Panc1 (cell line): ENCODE measurements around the gene PROCR. TPM values are rescaled to one million over a fixed set of nuclear protein-coding genes. Genes with fewer than 3 reads are reported as not detected.

ENCODE experiments used
- ATAC-seq: fragments of 200-7000 bp; cut with Tn5 transposase; 2 replicates; pipeline ENCODE4 v1.9.1; 2020; ENCODE audit warnings: mild to moderate bottlenecking, moderate library complexity
- BruUV-seq: library from RNA; stranded (reverse); fragments of 400-500 nt; replicated peaks from 2 replicates; lab custom pipeline; 2021; lab: Mats Ljungman, UMichigan
- CTCF ChIA-PET: fragments of 300-600 bp; sonication (Branson Sonifier 250); formaldehyde crosslinking; loops from one replicate; lab custom pipeline; 2022; ENCODE audit warnings: antibody characterized with exemption; lab: Charles Lee
- POLR2A ChIA-PET: fragments of 300-600 bp; sonication (Branson Sonifier 250); formaldehyde crosslinking; loops from one replicate; lab custom pipeline; 2022; ENCODE audit warnings: antibody characterized with exemption; lab: Charles Lee
- DNase-seq: peaks from one replicate; pipeline ENCODE4 v3.0.0-alpha.2; 2010; ENCODE audit warnings: low read depth, low spot score
- H3K27ac ChIP-seq: 2 replicates; pipeline ENCODE4 v1.5.1; 2011; ENCODE audit warnings: mild to moderate bottlenecking, low read length, inconsistent platforms
- H3K27me3 ChIP-seq: fragments of 200-500 bp; sonication (Bioruptor generic); 2 replicates; pipeline ENCODE4 v1.6.0; 2014; ENCODE audit warnings: low read length, inconsistent platforms; ENCODE audit not compliant: control insufficient read depth, insufficient read depth
- H3K36me3 ChIP-seq: fragments of 200-500 bp; sonication (Bioruptor generic); 2 replicates; pipeline ENCODE4 v1.5.1; 2014; ENCODE audit warnings: inconsistent platforms, mild to moderate bottlenecking, low read length, moderate library complexity; ENCODE audit not compliant: control insufficient read depth, insufficient read depth
- H3K4me1 ChIP-seq: 2 replicates; pipeline ENCODE4 v1.5.1; 2011; ENCODE audit warnings: inconsistent platforms, mild to moderate bottlenecking, low read length, moderate library complexity; ENCODE audit not compliant: control insufficient read depth, insufficient read depth
- H3K4me3 ChIP-seq, 2 experiments: 2 replicates each; pipeline ENCODE4 v1.5.1; 2011 to 2012; ENCODE audit warnings: low read depth in 2 of 2, low read length in 2 of 2, mild to moderate bottlenecking in 2 of 2, inconsistent platforms in 1 of 2, moderate library complexity in 1 of 2
- H3K9me3 ChIP-seq: fragments of 200-500 bp; sonication (Bioruptor generic); 2 replicates; pipeline ENCODE4 v1.5.1; 2014; ENCODE audit warnings: low read depth, mild to moderate bottlenecking, inconsistent platforms, low read length, moderate library complexity; ENCODE audit not compliant: control insufficient read depth, insufficient read depth
- POLR2AphosphoS5 ChIP-seq: IDR thresholded peaks from 2 replicates; pipeline ENCODE4 v1.6.1; 2012; ENCODE audit warnings: mild to moderate bottlenecking, low read depth, low read length, moderate library complexity
- SIN3A ChIP-seq: IDR thresholded peaks from 2 replicates; pipeline ENCODE4 v1.6.1; 2012; ENCODE audit warnings: low read depth, mild to moderate bottlenecking, low read length, moderate library complexity, borderline replicate concordance; ENCODE audit not compliant: insufficient read depth
- TCF7L2 ChIP-seq: IDR thresholded peaks from 2 replicates; pipeline ENCODE4 v1.6.1; 2011; ENCODE audit warnings: mild to moderate bottlenecking, low read depth, low read length, inconsistent platforms
- in situ Hi-C: cut with HindIII; loops from 2 replicates; pipeline ENCODE4 v1.10.0; 2016; ENCODE audit warnings: low sequenced_read_pairs, low pct_unique_long_range_greater_than_20kb
- intact Hi-C: fragments of 100-400 bp; cut with micrococcal nuclease; formaldehyde crosslinking; loops from one replicate; pipeline ENCODE4 v1.10.0; 2022; ENCODE audit not compliant: unreplicated experiment
- total RNA-seq: library from RNA; stranded (reverse); gene quantifications from one replicate; pipeline ENCODE4 v1.2.1, GENCODE V29; 2021; ENCODE audit not compliant: unreplicated experiment
- TF ChIP-seq, protein P1 (sequence below): fragments of 450-650 bp; IDR thresholded peaks from 2 replicates; pipeline ENCODE4 v1.5.1; 2017; ENCODE audit warnings: mild to moderate bottlenecking
- TF ChIP-seq, protein P2 (sequence below), 2 experiments: IDR thresholded peaks; 2 replicates each; pipeline ENCODE4 v1.6.1; 2011 to 2012; ENCODE audit warnings: low read depth in 2 of 2, control low read depth in 1 of 2, low read length in 1 of 2, mild to moderate bottlenecking in 1 of 2, moderate library complexity in 1 of 2; ENCODE audit not compliant: insufficient read depth in 1 of 2

PROCR gene
- total RNA-seq, 1 experiment from 2014 or later = 38.0 TPM

DNA sequence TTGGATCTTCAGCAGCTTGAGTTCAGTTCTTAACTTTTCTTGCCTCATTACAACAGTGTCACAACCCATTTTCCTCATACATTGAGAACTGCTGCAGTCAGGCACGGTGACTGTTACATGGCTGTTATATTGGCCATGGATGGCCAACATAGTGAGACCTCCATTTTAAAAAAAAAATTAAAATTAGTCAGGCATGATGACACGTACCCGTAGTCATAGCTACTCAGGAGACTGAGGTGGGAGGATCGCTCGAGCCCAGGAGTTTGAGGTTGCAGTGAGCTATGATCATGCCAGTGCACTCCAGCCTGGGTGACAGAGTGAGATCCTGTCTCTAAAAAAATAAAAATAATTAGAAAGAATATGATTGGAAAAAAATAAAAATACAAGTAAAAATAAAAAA is 44.7 kb downstream of the PROCR start:
- no peaks in the 10 kb centered on the region for H3K27me3 ChIP-seq
- H3K4me3 ChIP-seq = no peak overlapping the region
- DNase-seq (no peak), ATAC-seq (no peak)
- intact Hi-C loops (loop anchor here (10.0 kb wide), 1 partner anchor 48 kb away; no protein-coding TSS in a partner anchor), in situ Hi-C loops (no loop called here)
- H3K27ac ChIP-seq = no peak overlapping the region
- no peaks in the 10 kb centered on the region for H3K4me1 ChIP-seq
- no peaks in the 10 kb centered on the region for H3K36me3 ChIP-seq
- TF ChIP-seq POLR2AphosphoS5 (no peak), SIN3A (no peak), TCF7L2 (no peak)
- TF ChIP-seq, protein P1, sequence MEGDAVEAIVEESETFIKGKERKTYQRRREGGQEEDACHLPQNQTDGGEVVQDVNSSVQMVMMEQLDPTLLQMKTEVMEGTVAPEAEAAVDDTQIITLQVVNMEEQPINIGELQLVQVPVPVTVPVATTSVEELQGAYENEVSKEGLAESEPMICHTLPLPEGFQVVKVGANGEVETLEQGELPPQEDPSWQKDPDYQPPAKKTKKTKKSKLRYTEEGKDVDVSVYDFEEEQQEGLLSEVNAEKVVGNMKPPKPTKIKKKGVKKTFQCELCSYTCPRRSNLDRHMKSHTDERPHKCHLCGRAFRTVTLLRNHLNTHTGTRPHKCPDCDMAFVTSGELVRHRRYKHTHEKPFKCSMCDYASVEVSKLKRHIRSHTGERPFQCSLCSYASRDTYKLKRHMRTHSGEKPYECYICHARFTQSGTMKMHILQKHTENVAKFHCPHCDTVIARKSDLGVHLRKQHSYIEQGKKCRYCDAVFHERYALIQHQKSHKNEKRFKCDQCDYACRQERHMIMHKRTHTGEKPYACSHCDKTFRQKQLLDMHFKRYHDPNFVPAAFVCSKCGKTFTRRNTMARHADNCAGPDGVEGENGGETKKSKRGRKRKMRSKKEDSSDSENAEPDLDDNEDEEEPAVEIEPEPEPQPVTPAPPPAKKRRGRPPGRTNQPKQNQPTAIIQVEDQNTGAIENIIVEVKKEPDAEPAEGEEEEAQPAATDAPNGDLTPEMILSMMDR = no peak
- TF ChIP-seq, protein P2, sequence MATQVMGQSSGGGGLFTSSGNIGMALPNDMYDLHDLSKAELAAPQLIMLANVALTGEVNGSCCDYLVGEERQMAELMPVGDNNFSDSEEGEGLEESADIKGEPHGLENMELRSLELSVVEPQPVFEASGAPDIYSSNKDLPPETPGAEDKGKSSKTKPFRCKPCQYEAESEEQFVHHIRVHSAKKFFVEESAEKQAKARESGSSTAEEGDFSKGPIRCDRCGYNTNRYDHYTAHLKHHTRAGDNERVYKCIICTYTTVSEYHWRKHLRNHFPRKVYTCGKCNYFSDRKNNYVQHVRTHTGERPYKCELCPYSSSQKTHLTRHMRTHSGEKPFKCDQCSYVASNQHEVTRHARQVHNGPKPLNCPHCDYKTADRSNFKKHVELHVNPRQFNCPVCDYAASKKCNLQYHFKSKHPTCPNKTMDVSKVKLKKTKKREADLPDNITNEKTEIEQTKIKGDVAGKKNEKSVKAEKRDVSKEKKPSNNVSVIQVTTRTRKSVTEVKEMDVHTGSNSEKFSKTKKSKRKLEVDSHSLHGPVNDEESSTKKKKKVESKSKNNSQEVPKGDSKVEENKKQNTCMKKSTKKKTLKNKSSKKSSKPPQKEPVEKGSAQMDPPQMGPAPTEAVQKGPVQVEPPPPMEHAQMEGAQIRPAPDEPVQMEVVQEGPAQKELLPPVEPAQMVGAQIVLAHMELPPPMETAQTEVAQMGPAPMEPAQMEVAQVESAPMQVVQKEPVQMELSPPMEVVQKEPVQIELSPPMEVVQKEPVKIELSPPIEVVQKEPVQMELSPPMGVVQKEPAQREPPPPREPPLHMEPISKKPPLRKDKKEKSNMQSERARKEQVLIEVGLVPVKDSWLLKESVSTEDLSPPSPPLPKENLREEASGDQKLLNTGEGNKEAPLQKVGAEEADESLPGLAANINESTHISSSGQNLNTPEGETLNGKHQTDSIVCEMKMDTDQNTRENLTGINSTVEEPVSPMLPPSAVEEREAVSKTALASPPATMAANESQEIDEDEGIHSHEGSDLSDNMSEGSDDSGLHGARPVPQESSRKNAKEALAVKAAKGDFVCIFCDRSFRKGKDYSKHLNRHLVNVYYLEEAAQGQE (IDR thresholded peaks at IDR 0.05; ENCODE audit: insufficient read depth in 1 of 2, low read depth in 2 of 2, low read length in 1 of 2) = no peak
- H3K9me3 ChIP-seq = no peaks in the 10 kb centered on the region
- BruUV-seq = no TSS peak
- ChIA-PET POLR2A (no interaction called here), CTCF (no interaction called here)

DNA sequence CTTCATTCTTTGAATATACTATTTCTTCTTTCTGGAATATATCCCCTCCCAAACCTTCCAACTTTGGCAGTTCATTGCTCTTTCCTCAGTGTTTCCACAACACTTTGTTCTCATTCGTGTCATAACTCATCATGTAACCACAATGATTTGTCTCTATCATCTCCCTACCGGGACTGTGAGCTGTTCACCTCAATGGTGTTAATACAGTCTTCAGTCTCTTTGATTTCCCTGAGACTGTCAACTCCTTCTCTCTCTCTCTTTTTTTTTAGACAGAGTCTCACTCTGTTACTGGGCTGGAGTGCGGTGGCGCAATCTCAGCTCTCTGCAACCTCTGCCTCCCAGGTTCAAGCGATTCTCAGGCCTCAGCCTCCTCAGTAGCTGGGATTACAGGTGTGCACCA is 52.1 kb downstream of the PROCR start:
- Histone ChIP-seq H3K27me3 (peaks cover 17% of the 10 kb centered on the region), H3K4me1 (no peaks in the 10 kb centered on the region), H3K27ac (no peak overlapping the region), H3K9me3 (no peaks in the 10 kb centered on the region), H3K4me3 (no peak overlapping the region), H3K36me3 (no peaks in the 10 kb centered on the region)
- CTCF ChIA-PET = no interaction called here
- intact Hi-C loops (no loop called here), in situ Hi-C loops (no loop called here)
- BruUV-seq = no TSS peak
- no peak for DNase-seq
- POLR2A ChIA-PET = interaction anchor here (0.6 kb wide), 1 partner anchor 653 kb away, joined by 3 read pairs; no protein-coding TSS in a partner anchor
- ATAC-seq = no peak
- TF ChIP-seq, protein P2 (IDR thresholded peaks at IDR 0.05; ENCODE audit: insufficient read depth in 1 of 2, low read depth in 2 of 2, low read length in 1 of 2) = no peak
- TF ChIP-seq SIN3A (no peak), TCF7L2 (no peak), POLR2AphosphoS5 (no peak)
- TF ChIP-seq, protein P1 = no peak
